Measurements from ENCODE around the gene RTKN. TPM values are rescaled to one million over a fixed set of nuclear protein-coding genes. Genes with fewer than 3 reads are reported as not detected.
A peak's percentile ranks its signal among the peaks of the same experiment; 100 is the strongest.

The RTKN gene
- total RNA-seq, 1 experiment from 2014 or later: 94.0 TPM

GRCh38 chr2:74481961-74482800, 40.4 kb upstream of the RTKN start:
- H3K4me3 ChIP-seq (replicated peaks in 1 of 2; ENCODE audit: low read depth in 1 of 2, low read length in 2 of 2): peak overlapping the region; percentile 61 to 95
- BruUV-seq (replicated peaks): TSS peak; percentile 67
- intact Hi-C loops (cut with micrococcal nuclease): loop anchor here (2.0 kb wide), 2 partner anchors 21 to 27 kb away; partner anchors contain the start of gene INO80B
- ChIA-PET CTCF (interaction anchor here (1.2 to 2.3 kb wide), 7 partner anchors 8 to 63 kb away, joined by 3 to 12 read pairs (median 9); partner anchors contain the start of genes INO80B and MRPL53), POLR2A (interaction anchor here (1.4 to 3.5 kb wide), 2 partner anchors 10 to 27 kb away, joined by 3 to 25 read pairs; partner anchors contain the start of genes INO80B and MRPL53), RAD21 (ENCODE audit: low non-redundant PET in 1 of 2, low total read pairs in 2 of 2, uncharacterized antibody in 2 of 2, unreplicated experiment in 2 of 2) (interaction anchor here in 1 of 2 experiments (0.8 to 1.0 kb wide), 2 partner anchors 48 to 106 kb away, joined by 3 read pairs; partner anchors contain the start of genes AUP1 and HTRA2)
- ATAC-seq (peak; percentile 47), DNase-seq (ENCODE audit: low read depth, low spot score) (no peak)
- peaks cover 31% of the 10 kb centered on the region for H3K79me2 ChIP-seq (ENCODE audit: insufficient read depth, low read length)
- TF ChIP-seq ZFX (IDR thresholded peaks at IDR 0.05) (peak; percentile 95), POLR2AphosphoS5 (IDR thresholded peaks at IDR 0.05; ENCODE audit: low read depth, low read length) (no peak)
- H3K9me2 ChIP-seq (ENCODE audit: insufficient read depth): no peaks in the 10 kb centered on the region
- H3K4me2 ChIP-seq (ENCODE audit: low read length): peak overlapping the region; percentile 66
- H3K4me1 ChIP-seq (ENCODE audit: control insufficient read depth in 1 of 2, insufficient read depth in 2 of 2, low read length in 2 of 2): peaks cover 12 to 17% of the 10 kb centered on the region in 2 experiments
- H3K9me3 ChIP-seq (ENCODE audit: control insufficient read depth in 1 of 2, insufficient read depth in 1 of 2, low read depth in 1 of 2, low read length in 2 of 2): no peaks in the 10 kb centered on the region
- no peaks in the 10 kb centered on the region for H3K27me3 ChIP-seq (ENCODE audit: insufficient read depth, low read length)
- no peaks in the 10 kb centered on the region for H4K20me1 ChIP-seq (ENCODE audit: insufficient read depth)
- no peak overlapping the region for H2AFZ ChIP-seq (ENCODE audit: low read depth, low read length, poor library complexity, severe bottlenecking)
- H3K27ac ChIP-seq (ENCODE audit: low read depth, low read length): peak overlapping the region; percentile 90
- peak overlapping the region; percentile 86 for H3K9ac ChIP-seq (ENCODE audit: low read length)
- peaks cover 11 to 13% of the 10 kb centered on the region in 2 experiments; a peak in 3 of 4 replicates for H3K36me3 ChIP-seq (ENCODE audit: control insufficient read depth in 1 of 2, insufficient read depth in 2 of 2, low read length in 2 of 2)

DNA sequence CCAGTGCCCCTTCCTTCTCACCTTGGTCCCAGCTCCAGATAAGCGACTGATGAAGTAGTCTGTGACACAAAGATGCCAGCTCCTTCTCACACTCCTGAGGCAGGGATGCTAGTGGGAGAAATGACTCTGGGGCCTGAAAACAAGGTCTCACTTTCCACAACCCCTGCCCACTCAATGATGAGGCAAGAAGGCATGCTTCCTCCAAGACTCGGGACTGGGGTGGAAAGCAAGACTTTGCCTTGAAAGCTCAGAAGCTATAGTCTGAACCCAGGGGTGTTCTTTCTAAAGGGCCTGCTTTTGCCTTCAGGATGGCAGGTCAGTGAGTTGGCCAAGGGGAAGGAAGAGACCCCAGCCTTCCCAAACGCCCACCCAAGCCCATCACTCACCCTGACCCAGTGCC, 39.7 kb upstream of the RTKN start:
- Histone ChIP-seq H3K4me2 (ENCODE audit: low read length) (peak overlapping the region; percentile 66), H3K4me1 (ENCODE audit: control insufficient read depth in 1 of 2, insufficient read depth in 2 of 2, low read length in 2 of 2) (peaks cover 12 to 17% of the 10 kb centered on the region in 2 experiments), H3K9ac (ENCODE audit: low read length) (peak overlapping the region; percentile 86), H3K9me3 (ENCODE audit: control insufficient read depth in 1 of 2, insufficient read depth in 1 of 2, low read depth in 1 of 2, low read length in 2 of 2) (no peaks in the 10 kb centered on the region), H4K20me1 (ENCODE audit: insufficient read depth) (no peaks in the 10 kb centered on the region), H3K27me3 (ENCODE audit: insufficient read depth, low read length) (no peaks in the 10 kb centered on the region), H3K79me2 (ENCODE audit: insufficient read depth, low read length) (peaks cover 31% of the 10 kb centered on the region), H3K36me3 (ENCODE audit: control insufficient read depth in 1 of 2, insufficient read depth in 2 of 2, low read length in 2 of 2) (peaks cover 11 to 13% of the 10 kb centered on the region in 2 experiments; a peak in 3 of 4 replicates), H3K4me3 (replicated peaks in 1 of 2; ENCODE audit: low read depth in 1 of 2, low read length in 2 of 2) (peak overlapping the region; percentile 61 to 95), H2AFZ (ENCODE audit: low read depth, low read length, poor library complexity, severe bottlenecking) (no peak overlapping the region), H3K9me2 (ENCODE audit: insufficient read depth) (no peaks in the 10 kb centered on the region), H3K27ac (ENCODE audit: low read depth, low read length) (peak overlapping the region; percentile 90)
- POLR2A ChIA-PET: interaction anchor here (1.4 to 3.5 kb wide), 2 partner anchors 9 to 26 kb away, joined by 3 to 25 read pairs; partner anchors contain the start of genes INO80B and MRPL53
- no peak for DNase-seq (ENCODE audit: low read depth, low spot score)
- no TSS peak for BruUV-seq (replicated peaks)
- CTCF ChIA-PET: no interaction called here
- no peak for TF ChIP-seq ZNF274 (IDR thresholded peaks at IDR 0.05; ENCODE audit: low read depth, low read length)
- TF ChIP-seq SP1 (IDR thresholded peaks at IDR 0.05; ENCODE audit: low read depth): no peak
- TF ChIP-seq, protein P1, sequence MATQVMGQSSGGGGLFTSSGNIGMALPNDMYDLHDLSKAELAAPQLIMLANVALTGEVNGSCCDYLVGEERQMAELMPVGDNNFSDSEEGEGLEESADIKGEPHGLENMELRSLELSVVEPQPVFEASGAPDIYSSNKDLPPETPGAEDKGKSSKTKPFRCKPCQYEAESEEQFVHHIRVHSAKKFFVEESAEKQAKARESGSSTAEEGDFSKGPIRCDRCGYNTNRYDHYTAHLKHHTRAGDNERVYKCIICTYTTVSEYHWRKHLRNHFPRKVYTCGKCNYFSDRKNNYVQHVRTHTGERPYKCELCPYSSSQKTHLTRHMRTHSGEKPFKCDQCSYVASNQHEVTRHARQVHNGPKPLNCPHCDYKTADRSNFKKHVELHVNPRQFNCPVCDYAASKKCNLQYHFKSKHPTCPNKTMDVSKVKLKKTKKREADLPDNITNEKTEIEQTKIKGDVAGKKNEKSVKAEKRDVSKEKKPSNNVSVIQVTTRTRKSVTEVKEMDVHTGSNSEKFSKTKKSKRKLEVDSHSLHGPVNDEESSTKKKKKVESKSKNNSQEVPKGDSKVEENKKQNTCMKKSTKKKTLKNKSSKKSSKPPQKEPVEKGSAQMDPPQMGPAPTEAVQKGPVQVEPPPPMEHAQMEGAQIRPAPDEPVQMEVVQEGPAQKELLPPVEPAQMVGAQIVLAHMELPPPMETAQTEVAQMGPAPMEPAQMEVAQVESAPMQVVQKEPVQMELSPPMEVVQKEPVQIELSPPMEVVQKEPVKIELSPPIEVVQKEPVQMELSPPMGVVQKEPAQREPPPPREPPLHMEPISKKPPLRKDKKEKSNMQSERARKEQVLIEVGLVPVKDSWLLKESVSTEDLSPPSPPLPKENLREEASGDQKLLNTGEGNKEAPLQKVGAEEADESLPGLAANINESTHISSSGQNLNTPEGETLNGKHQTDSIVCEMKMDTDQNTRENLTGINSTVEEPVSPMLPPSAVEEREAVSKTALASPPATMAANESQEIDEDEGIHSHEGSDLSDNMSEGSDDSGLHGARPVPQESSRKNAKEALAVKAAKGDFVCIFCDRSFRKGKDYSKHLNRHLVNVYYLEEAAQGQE (IDR thresholded peaks at IDR 0.05; ENCODE audit: low read depth): no peak
- TF ChIP-seq POLR2A (IDR thresholded peaks at IDR 0.05; ENCODE audit: borderline replicate concordance, extremely low read depth, insufficient read depth, insufficient read length): no peak
- TF ChIP-seq JUND (IDR thresholded peaks at IDR 0.05): no peak
- no peak for TF ChIP-seq MAX (IDR thresholded peaks at IDR 0.05)
- TF ChIP-seq SIN3A (IDR thresholded peaks at IDR 0.05; ENCODE audit: low read depth): no peak
- RAD21 ChIA-PET (ENCODE audit: low non-redundant PET in 1 of 2, low total read pairs in 2 of 2, uncharacterized antibody in 2 of 2, unreplicated experiment in 2 of 2): no interaction called here
- intact Hi-C loops (cut with micrococcal nuclease): no loop called here
- ATAC-seq: no peak
